OCI-LY1 (cell line): ENCODE results near the gene MAST4.

Source experiments
- H2AFZ ChIP-seq: fragments of 200-600 bp; sonication (generic), shearing (Covaris generic); 2 replicates; pipeline ENCODE4 v1.6.0; 2014; ENCODE audit warnings: antibody characterized with exemption, mild to moderate bottlenecking, low read length
- H3F3A ChIP-seq: fragments of 200-600 bp; sonication (generic), shearing (Covaris generic); 2 replicates; pipeline ENCODE4 v1.6.0; 2014; ENCODE audit warnings: mild to moderate bottlenecking, antibody characterized with exemption, low read length, moderate library complexity; ENCODE audit not compliant: insufficient read depth
- H3K27ac ChIP-seq: fragments of 200-600 bp; sonication (generic); 2 replicates; pipeline ENCODE4 v1.5.1; 2014; ENCODE audit warnings: low read length, mixed run types, mild to moderate bottlenecking, low read depth; ENCODE audit not compliant: poor library complexity, severe bottlenecking
- H3K27me3 ChIP-seq: fragments of 200-600 bp; sonication (generic); 2 replicates; pipeline ENCODE4 v1.6.0; 2014; ENCODE audit warnings: antibody characterized with exemption, mild to moderate bottlenecking, low read length, moderate library complexity; ENCODE audit not compliant: insufficient read depth
- H3K36me3 ChIP-seq: fragments of 200-600 bp; sonication (generic); 2 replicates; pipeline ENCODE4 v1.6.1; 2014; ENCODE audit warnings: mild to moderate bottlenecking, antibody characterized with exemption, low read length, moderate library complexity, mixed read lengths; ENCODE audit not compliant: insufficient read depth
- H3K4me1 ChIP-seq: fragments of 200-600 bp; sonication (generic); 2 replicates; pipeline ENCODE4 v1.5.1; 2014; ENCODE audit warnings: mild to moderate bottlenecking, low read length, moderate library complexity; ENCODE audit not compliant: insufficient read depth, severe bottlenecking
- H3K4me2 ChIP-seq: fragments of 200-600 bp; sonication (generic), shearing (Covaris generic); 2 replicates; pipeline ENCODE4 v1.6.1; 2014; ENCODE audit warnings: low read length
- H3K4me3 ChIP-seq: fragments of 200-600 bp; sonication (generic); 2 replicates; pipeline ENCODE4 v1.5.1; 2014; ENCODE audit warnings: low read length, low read depth, mild to moderate bottlenecking, mixed read lengths; ENCODE audit not compliant: poor library complexity, severe bottlenecking
- H3K79me2 ChIP-seq: fragments of 200-600 bp; shearing (Covaris generic); 2 replicates; pipeline ENCODE4 v1.6.1; 2016; ENCODE audit warnings: mixed run types, low read length, mixed read lengths; ENCODE audit not compliant: insufficient read depth
- H3K9ac ChIP-seq: fragments of 200-600 bp; sonication (generic), shearing (Covaris generic); 2 replicates; pipeline ENCODE4 v1.6.1; 2014; ENCODE audit warnings: mild to moderate bottlenecking, low read length, mixed read lengths
- H3K9me2 ChIP-seq: fragments of 200-600 bp; sonication (generic), shearing (Covaris generic); 2 replicates; pipeline ENCODE4 v1.6.1; 2014; ENCODE audit warnings: low read depth, mild to moderate bottlenecking, low read length, mixed read lengths
- H3K9me3 ChIP-seq: fragments of 200-600 bp; shearing (Covaris generic); 2 replicates; pipeline ENCODE4 v1.6.1; 2014; ENCODE audit warnings: low read length, mixed read lengths
- H4K20me1 ChIP-seq: fragments of 200-600 bp; sonication (generic), shearing (Covaris generic); 2 replicates; pipeline ENCODE4 v1.6.0; 2016; ENCODE audit warnings: mild to moderate bottlenecking, low read length; ENCODE audit not compliant: insufficient read depth
- CTCF ChIP-seq: fragments of 200-600 bp; sonication (generic), shearing (Covaris generic); IDR thresholded peaks from 2 replicates; pipeline ENCODE4 v1.5.1; 2017; ENCODE audit warnings: mild to moderate bottlenecking, antibody characterized with exemption, low read length, moderate library complexity, mixed read lengths
- EZH2 ChIP-seq: fragments of 200-600 bp; sonication (generic), shearing (Covaris generic); IDR thresholded peaks from 2 replicates; pipeline ENCODE4 v1.8.0; 2017; ENCODE audit warnings: borderline replicate concordance, mixed run types, mild to moderate bottlenecking, antibody characterized with exemption, low read length, moderate library complexity, mixed read lengths

MAST4 gene

GRCh38 chr5:67129768-67130167 lies 533.6 kb downstream of the MAST4 start:
- Histone ChIP-seq H4K20me1 (no peaks in the 10 kb centered on the region), H3K27me3 (no peaks in the 10 kb centered on the region), H3K4me3 (no peak overlapping the region), H3K4me2 (no peak overlapping the region), H3K9me3 (no peaks in the 10 kb centered on the region), H3K9ac (no peak overlapping the region), H3K9me2 (no peaks in the 10 kb centered on the region), H3K79me2 (no peaks in the 10 kb centered on the region), H3F3A (no peaks in the 10 kb centered on the region), H3K27ac (no peak overlapping the region), H3K36me3 (no peaks in the 10 kb centered on the region), H3K4me1 (no peaks in the 10 kb centered on the region), H2AFZ (no peak overlapping the region)
- TF ChIP-seq CTCF (no peak), EZH2 (no peak)

GRCh38 chr5:67133217-67133616 lies 537.0 kb downstream of the MAST4 start:
- no peak overlapping the region for H2AFZ ChIP-seq
- H3K79me2 ChIP-seq: no peaks in the 10 kb centered on the region
- H3F3A ChIP-seq: no peaks in the 10 kb centered on the region
- no peak overlapping the region for H3K9ac ChIP-seq
- H3K9me2 ChIP-seq: no peaks in the 10 kb centered on the region
- H3K36me3 ChIP-seq: no peaks in the 10 kb centered on the region
- TF ChIP-seq CTCF (no peak), EZH2 (no peak)
- no peak overlapping the region for H3K27ac ChIP-seq
- H4K20me1 ChIP-seq: no peaks in the 10 kb centered on the region
- H3K27me3 ChIP-seq: no peaks in the 10 kb centered on the region
- no peak overlapping the region for H3K4me2 ChIP-seq
- H3K9me3 ChIP-seq: no peaks in the 10 kb centered on the region
- no peak overlapping the region for H3K4me3 ChIP-seq
- no peaks in the 10 kb centered on the region for H3K4me1 ChIP-seq

GRCh38 chr5:67133776-67134175 lies 537.6 kb downstream of the MAST4 start:
- TF ChIP-seq EZH2 (no peak), CTCF (no peak)
- Histone ChIP-seq H2AFZ (no peak overlapping the region), H3K4me3 (no peak overlapping the region), H3K9me2 (no peaks in the 10 kb centered on the region), H3F3A (no peaks in the 10 kb centered on the region), H3K9ac (no peak overlapping the region), H3K27ac (no peak overlapping the region), H3K4me1 (no peaks in the 10 kb centered on the region), H3K9me3 (no peaks in the 10 kb centered on the region), H3K36me3 (no peaks in the 10 kb centered on the region), H3K27me3 (no peaks in the 10 kb centered on the region), H3K79me2 (no peaks in the 10 kb centered on the region), H4K20me1 (no peaks in the 10 kb centered on the region), H3K4me2 (no peak overlapping the region)
